HG02938 (cell line): ENCODE measurements around the gene LRTM2.

Experiments
- ATAC-seq: cut with Tn5 transposase; IDR thresholded peaks from one replicate; pipeline ENCODE4 v1.9.1; 2021; ENCODE audit warnings: mild to moderate bottlenecking, moderate library complexity; ENCODE audit not compliant: unreplicated experiment

The LRTM2 gene

DNA sequence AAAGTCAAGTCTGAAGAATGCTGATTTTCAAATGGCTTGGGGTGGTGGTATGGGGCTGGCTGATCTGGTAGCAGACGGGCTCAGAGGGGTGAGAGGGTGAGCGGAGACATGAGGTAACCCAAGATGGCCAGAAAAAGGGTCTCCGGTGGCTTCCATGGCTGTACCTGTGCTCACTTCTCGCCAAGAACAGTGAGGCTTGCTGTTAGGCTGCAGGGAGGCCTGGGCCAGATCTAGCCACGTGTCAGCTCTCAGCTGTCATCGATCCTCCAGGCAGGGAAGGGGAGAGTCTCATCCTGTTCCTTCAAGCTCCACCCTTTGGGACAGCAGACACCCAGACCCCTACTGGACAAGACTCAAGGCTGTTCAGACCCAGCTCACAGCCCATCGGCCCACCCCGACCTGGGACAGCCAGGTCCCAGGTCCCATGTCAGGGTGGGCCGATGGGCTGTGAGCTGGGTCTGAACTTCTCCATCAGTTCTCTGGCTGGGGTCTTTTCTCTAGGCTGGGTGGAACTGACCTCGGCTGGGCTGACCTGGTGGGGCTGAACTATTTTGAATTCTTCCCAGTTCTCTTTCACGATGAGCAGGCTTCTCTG, 9.0 kb downstream of the LRTM2 start:
- ATAC-seq: no peak

DNA sequence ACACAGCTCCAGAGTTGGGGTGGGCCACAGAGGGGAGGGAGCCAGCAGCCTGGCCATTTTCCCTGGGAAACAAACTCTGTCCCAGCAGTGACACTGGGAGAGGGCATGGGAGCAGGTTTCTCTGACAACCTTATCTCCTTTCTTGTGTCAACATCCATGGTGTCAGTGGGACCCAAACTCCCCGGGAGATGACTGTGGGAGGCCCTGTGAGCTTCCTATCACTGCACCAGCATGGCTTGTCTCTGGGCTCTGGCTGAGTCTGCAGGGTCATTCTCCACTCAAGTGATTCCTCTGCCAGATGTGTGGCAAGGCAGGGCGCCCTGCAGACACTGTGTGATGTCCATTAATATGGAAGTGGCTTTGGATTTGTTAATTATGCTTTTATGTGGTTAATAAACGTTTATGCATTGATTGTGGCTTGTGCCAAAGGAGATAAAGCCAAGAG, 10.1 kb downstream of the LRTM2 start:
- ATAC-seq: no peak

DNA sequence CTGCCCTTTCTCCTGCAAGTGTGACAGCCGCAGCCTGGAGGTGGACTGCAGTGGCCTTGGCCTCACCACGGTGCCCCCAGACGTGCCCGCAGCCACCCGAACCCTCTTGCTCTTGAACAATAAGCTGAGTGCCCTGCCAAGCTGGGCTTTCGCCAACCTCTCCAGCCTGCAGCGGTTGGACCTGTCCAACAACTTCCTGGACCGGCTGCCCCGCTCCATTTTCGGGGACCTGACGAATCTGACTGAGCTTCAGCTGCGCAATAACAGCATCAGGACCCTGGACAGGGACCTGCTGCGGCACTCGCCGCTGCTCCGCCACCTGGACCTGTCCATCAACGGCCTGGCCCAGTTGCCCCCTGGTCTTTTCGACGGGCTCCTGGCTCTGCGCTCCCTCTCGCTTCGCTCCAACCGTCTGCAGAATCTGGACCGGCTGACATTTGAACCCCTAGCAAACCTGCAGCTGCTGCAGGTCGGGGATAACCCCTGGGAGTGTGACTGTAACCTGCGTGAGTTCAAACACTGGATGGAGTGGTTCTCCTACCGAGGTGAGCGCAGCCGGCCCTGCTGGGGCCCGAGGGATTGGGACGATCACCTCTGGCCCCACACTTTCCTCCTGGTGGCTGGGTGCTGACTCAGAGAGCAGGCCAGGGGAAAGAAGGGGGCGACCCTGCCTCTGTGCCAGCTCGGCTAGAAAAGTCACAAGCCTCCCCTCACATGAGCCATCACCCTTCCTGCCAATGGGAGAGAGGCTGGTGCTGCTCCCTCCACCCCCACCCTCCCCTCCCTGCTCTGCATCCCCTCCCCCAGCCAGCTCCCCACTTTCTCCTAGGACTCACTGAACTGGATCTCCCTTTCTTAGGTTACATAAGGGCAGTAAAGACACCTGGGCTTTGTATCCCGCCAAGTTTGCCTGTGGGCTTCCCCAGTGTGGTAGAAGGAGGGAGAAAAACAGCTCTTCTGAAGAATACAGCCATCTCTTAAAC, 10.9 kb downstream of the LRTM2 start:
- ATAC-seq: no peak

DNA sequence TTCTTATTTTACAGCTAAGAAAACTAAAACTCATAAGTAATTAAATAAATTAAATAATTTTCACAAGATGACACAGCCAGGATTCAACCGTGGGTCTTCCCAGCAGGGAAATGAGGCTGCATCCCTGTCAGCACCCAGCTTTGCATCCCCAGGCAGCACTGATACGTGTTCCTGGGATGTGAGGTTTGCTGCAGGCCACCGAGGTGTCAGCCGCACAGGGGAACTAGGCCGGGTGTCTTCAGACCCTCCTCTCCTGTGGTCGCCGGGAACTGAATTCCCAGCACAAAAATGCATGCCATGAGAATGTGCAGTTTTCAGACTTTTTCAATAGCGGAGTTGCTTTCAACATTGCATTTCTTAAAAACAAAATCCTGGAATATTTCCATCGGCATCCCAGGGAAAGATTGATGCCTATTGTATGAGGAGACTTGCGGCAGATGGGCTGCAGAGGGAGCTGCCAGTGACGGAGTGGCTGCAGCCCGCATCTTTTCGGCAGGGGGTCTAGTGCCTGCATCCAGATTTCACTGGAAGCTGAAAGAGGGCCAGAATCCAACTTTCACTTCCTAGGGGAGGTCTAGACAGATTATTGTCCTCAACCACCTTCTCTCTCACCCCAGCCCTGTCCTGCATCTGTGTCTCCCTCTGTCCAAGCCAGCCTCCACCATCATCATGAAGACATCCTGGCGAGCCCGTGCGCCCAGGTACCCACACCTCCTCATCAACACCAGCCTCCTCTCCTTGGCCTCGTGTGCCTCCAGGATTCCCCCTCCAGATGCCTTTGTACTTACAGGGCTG, 12.6 kb downstream of the LRTM2 start:
- no peak for ATAC-seq

DNA sequence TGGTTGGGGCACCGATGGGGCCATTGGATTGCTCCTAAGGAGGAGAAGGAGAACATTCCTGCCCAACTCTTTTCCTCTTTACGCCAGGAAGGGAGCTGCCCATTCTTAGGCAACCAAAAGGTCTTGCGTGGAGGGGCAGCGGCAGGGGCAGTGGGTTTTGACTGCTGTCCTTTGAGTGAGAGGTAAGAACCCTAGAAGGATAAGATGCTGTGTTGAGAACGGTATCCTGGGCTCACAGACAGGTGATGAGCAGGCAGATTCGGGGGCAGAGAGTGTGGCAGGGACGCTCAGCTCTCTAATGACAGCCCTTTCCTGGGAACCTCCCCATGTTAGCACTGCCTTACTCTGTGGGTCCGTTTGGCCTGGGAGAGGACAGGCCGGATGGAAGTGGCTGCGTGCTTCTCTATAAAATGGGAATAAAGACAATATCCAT, 13.2 kb downstream of the LRTM2 start:
- ATAC-seq: no peak

DNA sequence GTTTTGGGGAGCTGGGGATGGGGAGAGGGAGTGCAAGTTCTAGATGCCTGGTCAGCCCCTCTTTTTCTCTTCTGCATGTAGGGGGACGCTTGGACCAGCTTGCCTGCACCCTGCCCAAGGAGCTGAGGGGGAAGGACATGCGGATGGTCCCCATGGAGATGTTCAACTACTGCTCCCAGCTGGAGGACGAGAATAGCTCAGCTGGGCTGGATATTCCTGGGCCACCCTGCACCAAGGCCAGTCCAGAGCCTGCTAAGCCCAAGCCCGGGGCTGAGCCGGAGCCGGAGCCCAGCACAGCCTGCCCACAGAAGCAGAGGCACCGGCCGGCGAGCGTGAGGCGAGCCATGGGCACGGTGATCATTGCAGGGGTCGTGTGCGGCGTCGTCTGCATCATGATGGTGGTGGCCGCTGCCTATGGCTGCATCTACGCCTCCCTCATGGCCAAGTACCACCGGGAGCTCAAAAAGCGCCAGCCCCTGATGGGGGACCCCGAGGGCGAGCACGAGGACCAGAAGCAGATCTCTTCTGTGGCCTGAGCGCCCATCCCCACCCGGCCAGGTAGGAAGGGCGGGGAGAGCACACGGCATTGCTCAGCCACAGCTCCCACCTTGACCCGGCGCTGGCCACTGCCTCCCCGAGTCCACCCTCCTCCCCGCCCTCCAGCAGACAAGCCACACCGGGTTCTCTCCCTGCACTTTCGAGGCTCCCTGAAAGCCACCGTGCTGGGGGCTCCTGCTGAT, 14.0 kb downstream of the LRTM2 start:
- no peak for ATAC-seq

DNA sequence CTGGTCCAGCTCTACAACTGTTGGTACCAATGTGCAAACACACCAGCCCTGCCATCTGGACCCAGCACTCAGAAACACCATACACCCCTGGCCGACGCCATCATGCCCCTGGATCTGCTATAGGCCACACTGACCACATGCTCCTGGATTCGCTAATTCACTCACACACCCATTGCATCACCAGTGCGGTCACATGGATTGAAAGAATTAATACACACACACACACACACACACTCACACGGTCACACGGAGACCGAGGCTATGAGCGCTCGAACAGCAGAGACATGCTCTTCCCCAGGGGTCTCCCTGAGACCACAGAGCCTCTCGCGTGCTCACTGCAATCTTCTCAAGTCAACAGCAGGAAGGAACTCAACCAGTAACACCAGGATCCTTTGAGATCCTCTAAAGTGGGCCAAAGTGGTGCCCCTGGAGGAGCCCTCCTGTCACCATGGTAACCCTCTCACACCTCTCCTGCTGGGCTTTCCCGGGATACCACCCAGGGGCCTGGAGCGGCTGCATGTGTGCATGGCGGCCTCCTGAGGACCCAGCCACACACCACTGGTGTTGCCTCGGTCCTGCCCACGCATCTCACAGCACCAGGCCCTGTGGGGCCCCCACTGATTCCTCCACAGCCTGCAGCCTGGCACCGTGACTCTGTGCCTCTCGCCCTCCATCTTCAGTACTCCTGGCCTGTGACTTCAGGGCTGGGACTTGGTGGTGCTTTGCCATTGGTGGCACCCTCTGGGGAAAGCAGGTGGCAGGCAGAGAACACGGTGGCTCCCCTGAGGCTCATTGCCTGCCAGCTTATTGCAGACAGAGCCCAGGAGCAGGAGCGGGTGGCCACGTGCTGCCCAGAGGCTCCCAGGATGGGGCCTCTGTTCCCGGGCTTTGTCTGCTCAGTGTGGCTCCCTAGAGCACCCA, 15.1 kb downstream of the LRTM2 start:
- no peak for ATAC-seq

DNA sequence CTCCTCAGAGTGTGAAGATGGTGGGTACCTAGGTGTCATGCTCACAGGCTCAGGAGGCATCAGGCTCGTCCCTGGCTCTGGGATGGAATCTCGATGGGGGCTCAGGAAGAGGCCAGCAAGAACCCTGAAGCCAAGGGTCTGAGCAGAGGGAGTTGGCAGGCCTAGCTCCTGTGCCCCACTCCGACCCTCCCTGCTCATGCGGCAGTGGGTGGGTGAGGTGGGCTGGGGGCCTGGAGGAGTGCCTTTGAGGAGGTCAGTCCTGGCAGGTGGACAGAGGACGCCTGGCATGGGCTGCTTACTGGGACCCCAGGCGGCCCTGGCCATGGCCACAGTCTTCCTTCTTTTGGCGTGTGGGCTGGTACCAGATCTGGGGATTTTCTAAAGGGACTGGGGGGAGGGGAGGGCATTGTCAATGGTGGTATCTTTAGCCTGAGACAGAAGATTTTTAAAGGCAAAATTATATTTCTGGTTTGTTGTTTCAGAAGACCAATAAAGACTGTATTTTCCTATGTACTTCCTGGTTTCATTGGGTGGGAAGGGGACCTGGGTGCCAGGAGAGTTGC, 16.0 kb downstream of the LRTM2 start:
- ATAC-seq: no peak

DNA sequence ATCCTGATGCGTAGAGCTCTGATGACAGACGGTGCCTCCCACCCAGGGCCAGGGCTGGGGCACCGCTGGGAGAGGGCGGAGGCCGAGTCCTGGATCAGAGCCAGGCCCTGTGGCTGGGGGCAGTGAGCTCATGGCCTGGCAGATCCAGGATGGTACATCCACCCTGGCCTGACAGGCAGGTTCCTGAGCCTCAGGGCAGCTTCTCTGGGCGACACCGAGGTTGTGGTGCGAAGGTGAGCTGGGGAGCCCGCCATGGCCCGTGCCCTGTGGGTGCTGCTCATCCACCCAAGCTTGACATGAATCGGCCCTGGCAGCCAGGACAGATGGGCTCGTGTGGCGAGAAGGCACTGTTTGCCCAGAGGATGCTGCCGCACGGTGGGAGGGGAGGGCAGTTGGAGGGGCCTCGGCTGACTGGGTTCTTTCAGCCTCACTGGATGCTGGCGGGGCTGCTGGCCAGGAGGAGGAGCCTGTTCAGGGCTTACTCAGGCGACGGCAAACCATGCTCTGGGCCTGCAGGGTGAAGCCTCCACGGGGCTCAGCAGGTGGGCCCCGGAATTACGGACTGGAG, 16.6 kb downstream of the LRTM2 start:
- ATAC-seq: no peak

DNA sequence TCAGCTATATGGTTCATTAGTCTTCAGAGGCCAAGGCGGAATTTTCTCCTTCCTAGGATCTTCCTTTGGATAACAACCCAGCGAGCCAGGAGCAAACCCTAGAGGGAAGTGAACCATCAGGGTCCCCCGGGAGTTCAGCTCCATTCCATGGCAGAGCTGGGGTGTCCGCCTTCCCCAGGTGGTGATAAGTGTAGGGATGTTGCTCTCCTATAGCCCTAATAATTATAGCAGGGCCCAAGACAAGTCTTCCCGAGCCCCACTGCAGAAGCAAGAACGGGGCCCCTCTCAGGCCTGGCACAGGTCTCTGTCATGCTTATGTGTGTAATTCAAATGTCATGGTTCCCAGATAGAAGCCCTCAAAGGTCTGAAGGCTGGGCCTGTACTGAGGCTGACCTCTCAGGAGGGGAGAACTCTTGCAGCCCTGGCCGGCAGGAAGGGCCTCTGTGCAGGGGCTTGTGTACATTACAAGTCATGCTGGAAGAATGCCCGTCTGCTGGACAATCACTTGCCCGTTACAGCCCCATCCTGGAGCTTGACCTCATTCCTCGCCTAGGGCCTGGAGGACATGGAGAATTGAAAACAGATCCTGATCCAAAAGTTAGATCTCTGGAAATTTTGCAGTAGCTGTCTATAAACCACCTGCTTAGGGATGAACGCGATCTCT, 17.3 kb downstream of the LRTM2 start:
- ATAC-seq: no peak

DNA sequence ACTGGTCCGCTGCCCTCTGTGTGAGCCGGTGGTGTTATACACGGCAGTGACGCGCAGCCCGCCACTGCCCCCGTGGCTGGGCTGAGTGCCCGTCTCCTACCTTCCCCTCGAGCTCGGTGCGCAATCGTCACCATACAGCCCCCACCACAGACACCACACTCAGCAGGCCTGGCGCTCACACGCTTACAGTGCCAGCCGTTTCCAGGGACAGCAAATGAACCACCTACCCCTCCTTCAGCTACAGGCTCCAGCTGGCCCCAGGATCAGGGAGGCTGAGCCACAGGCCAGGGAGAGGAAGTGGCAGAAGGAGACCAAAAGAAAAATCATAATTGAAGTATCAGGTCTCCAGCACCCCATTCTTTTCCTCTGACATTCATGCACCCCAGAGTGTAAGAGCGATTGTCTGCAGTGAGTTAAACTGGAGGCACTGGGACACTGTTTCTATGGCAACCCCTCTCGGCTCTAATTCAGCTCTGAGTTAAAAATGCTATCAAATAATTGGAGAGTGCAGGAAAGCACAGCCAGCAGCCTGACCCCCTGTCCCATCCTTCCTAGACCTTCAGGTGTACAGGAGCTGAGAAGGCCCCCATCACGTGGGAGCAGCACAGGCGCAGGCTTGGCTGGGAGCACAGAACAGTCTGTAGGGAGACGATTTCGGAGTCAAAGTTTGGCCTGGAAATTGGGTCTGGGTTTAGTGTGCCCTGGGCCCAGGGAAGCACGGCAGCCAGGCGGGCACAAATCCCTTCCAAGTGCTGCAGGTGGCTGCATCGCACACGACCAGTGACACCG, 18.0 kb downstream of the LRTM2 start:
- ATAC-seq: no peak

DNA sequence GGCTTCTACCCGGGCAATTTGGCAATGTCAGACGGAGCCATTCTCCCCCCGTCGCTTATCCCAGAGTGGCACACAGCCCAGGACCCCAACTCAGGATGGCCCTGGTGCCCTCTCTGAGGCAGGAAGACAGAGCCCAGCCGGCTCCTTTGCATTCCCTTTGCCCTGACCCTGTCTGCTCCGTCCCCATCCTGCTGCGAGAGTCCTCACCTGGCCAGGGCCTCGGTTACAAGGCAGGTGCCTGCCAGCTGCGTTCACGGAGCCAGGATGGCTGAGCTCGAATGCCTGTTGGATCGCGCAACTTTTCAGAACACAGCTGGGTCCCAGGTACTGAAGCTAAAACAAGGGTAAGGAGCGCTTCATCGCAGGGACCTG, 18.6 kb downstream of the LRTM2 start:
- no peak for ATAC-seq

DNA sequence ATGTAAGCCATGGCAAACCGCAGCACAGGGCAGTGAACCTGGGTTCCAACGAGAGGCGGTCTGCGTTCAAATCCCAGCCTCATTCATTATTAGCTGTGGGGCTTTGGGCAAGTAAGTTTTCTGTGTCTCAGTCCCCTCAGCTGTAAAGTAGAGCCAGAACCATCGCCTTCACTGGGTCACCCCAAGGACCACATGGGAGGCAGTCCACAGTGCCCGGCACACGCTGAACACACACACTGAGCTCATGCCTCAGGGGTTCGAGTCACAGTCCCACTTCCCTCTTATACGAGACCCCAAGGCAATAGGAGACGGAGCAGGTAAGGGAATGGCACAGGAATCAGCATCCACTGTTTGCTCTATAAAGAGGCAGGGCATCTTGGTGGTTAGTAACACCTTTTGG, 19.1 kb downstream of the LRTM2 start:
- no peak for ATAC-seq

DNA sequence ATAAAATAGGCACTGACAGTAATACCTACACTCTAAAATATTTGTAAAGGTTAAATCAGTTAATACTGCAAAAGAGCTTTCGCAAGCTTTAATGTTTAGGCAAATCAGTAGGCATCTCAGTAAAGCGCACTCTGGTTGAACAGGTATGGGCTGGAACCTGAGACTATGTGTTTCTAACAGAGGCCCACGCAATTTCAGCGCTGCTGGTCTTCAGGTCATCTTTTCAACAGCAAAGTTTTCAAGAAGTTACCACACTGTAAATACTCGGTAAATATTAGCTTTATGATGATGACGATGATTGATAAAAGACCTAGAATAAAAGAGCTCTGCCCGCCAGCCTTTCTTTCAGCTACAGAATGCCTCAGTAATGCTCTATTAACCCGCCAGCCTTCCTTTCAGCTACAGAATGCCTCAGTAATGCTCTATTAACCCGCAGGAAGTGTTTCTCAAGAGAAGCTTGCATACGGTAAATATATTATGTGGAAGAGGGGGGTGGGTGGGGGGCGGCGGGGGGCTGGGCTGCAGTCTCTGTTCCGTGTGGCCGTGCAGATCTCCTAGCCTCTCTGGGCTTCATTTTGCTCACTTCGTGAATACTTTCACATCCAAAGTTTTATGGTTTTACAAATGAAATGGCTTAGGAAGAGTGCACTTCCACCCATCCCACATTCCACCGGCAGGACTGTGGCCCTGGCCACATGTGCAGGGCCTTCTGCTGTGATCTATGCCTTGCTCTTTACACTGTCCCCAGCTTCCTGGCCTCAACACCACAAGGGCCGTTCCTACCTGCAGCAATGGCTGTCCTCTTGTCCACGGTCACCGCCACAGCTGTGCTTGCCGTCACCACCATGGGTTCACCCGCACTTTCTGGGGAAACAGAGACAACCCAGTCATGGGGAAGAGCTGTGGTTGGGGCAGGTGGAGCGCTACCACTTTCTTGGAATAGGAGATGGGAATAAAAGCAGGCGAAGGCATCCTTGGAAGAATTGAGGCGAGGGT, 19.9 kb downstream of the LRTM2 start:
- no peak for ATAC-seq

DNA sequence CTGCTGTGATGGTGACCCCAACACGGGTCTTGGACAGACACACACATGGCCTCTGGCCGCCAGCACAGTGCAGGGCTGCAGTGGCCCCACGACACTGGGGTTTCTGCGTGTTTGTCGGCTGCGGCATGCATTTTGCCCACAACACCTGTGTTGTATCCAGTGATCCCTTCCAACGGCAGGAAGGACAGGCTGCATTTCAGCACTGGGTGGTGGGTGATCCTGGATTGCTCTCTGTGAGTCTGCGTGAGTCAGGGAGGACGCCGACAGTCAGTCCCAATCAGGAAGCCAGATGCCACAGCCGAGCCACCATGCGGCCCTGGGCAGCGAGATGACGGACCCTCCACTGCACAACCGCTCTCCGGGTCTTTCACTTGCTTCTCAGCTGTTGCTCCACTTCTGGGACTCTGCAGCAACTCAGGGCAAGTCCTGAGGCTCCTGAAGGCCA, 20.6 kb downstream of the LRTM2 start:
- no peak for ATAC-seq

DNA sequence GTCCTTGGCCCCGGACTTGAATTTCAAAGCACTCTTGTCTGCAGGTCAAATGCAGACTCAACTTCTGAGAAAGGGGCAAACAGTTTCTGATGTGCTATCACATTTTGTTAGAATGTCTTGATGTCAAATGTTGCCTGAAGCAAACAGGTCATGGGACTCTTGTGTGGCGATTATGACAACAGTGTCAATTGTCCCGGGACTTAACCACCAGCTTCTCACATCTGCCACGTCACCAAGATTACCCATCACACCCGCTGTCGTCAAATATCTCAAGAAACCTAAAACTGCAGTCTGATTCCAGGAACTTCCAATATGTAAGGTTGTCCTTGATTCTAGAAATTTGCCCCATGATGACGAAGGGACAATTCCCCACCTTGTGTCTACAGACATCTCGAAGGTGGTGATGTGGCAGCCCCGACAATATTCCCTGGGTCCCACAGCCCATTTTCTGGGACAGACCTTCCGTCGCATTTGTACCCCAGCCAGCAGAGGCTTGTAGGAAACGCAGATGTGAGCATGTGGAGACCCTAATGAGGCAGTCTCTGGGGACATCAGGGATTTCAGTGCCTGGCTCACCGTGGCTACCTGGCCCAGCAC, 21.3 kb downstream of the LRTM2 start:
- ATAC-seq: no peak
